ENCODE data around the gene TRPM2.

Gene TRPM2

DNA sequence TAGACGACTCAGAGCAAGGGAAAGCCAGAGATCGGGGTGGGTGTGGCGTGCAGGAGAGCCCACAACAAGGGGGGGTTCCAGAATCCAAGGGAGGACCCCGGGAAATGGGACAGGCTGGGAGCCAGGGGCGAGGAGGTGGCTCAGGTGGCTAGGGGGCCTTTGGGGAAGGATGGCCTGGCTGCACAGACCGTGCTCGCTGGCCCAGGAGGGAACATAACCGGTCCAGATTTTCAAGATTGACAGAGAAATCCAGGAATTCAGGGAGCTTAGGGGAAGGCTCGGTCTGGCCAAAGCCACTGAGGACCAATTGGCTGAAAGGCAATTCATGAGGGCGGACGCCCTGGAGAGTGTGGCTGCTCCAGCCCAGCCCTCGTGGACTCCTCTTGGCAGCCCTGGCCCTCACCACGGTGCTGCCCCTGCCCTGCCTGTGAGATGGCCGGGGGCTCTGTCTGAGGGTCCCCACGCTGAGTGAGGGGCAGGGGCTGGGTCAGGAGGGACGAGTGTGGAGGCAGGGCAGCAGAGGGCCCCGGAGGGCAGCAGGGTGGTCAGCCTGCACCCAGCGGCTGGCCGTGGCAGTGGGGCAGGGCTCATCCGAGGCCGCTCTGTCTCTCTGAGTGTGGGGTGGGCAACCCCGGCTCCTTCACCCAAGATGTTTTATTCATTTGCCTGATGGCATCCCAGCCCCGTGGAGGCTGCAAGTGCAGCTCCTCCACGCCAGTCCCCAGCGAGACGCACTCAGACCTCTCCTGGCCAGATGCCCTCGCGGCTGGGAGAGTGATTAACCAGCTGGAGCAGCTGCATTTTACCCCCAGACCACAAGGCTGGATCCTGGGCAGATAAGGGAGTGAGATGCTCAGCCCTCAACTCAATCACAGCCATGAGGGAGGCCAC is 96.3 kb downstream of the TRPM2 start:
- DNase-seq = no peak

DNA sequence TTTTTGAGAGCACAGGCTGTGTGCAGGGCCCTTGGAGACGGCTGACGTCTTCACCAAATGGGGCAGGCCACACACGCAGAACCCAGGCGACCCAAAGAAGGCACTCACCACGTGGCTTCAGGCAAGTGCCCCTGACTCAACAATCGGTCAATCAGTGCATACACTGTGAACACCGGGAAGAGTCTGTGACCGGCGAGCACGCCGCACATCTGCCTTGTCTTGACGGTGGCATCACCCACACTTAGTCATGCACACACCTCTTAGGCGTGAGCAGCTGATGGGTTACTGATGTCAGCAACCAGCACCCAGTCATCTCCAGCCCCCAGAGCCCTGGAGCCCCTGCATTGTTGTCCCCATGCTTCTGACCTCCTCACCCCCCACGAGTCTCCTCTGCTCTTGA is 97.0 kb downstream of the TRPM2 start:
- DNase-seq = no peak

DNA sequence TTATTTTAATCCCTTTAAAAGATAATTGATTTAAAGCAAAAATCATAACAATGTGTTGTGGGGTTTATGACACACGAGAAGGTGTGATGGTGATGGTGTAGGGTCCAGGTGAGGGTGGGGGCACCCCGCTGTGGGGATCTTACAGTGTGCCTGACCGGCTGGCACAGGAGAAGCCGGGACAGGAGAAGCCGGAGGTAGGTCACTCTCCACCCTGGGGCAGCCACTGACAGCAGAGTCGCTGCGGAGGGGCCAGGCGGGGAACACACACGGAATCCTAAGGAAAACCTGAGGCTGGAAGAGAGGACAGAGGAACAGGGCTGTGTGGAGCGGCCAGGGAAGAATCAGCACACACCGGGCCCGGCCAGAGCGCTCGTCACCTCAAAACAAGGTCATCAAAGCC is 97.6 kb downstream of the TRPM2 start:
- DNase-seq = no peak

DNA sequence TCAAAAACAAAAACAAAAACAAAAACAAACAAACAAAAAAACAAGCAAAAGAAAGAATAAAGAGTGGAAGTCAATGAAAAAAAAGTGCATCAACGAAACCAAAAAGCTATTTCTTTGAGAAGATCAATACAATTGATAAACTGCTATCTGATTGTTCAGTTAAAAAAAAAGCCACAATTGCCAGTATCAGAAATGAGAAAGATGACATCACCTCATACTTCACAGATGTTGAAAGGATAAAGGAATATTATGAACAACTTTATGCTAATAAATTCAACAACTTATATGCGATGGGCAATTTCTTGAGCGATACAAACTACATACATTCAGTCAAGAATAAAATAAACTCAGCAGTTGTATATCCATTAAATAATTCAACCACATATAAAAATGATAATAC is 99.7 kb downstream of the TRPM2 start:
- no peak for DNase-seq

DNA sequence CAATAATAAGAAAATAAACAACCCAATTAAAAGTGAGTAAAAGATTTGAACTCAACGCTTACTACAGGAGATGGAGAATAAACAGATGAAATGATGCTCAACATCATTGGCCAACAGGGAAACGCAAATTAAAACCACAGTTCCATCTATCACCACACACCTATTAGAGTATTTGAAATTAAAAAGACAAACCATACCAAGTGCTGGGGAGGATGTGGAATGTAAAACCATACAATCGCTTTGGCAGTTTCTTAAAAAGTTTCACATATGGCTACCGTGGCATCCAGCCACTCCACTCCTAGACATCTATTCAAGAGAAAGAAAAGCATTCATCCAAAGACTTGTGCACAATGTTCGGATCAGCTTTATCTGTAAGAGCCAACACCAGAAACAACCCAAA is 100.6 kb downstream of the TRPM2 start:
- DNase-seq = no peak

DNA sequence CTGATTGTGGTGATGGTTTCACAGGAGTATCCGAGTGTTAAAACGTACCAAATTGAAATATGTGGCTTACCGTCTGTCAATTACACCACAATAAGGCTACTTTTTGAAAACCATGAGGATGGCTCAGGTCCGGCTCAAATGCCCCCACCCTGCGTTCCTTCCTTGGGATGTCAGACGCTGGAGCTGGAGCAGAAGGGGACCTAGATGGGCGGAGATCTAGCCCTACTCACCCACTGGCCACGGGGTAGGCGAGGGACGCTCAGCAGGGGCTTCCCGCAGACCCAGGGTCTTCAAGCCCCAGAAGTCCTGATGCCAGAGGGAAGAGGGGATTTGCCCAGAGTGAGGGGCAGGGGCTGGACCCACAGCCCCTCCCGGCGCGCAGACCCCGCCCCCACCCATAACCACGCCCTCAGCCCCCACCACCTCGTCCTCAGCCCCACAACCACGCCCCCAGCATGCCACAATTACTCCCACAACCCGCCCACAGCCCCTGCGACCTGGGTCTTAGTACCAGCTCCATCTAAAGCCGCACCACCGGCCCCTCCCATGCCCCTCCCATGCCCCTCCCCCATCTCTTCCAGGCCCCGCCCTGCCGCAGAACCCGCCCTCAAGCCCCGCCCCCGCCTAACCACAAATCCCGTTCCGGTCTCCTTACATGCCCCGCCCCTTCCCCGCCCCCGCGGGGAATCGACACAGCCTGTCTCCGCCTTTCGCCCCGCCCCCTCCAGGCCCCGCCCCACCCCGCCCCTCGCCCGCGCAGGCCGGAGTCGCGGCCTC is 101.5 kb downstream of the TRPM2 start, which contains the start of gene LRRC3:
TSS of gene LRRC3 (plus strand) at position 764 of the 777 bp plus-strand sequence. CDS start 1,135 bp downstream, outside the sequence.
- peak; percentile 91 for DNase-seq

DNA sequence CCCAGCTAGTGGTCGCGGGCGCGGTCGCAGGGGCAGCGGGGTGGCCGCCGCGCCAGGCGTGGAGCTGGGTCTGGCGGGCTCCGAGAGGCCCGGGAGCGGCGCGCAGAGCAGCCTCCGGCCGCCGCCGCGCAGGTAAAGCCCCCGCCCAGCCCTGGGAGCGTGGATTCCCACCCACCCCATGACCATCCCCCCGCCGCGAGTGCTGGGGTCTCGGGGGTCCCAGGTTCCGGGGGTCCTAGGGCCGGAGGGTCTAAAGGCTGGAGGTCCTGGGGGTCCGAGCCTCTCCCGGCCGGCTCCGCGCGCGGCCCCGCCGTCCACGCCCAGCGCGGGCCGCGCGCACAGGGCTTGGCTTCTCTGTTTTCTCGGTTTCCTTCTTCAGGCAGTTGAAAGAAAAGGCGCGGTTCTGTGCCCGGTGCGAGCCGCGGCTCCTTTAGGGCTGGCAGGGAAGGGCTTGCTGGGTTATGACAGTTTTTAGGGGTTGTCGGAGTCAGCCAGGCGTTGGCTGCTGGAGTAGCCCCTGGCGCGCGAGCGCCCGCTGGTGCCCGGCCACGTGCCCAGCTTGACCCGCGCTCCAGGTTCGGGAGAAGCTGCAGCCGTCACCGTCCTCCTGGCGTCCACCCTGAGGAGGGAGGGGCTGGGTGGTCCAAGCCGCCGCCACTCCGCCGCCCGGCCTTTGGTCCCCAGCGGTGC is 102.2 kb downstream of the TRPM2 start:
- peak; percentile 53 for DNase-seq

DNA sequence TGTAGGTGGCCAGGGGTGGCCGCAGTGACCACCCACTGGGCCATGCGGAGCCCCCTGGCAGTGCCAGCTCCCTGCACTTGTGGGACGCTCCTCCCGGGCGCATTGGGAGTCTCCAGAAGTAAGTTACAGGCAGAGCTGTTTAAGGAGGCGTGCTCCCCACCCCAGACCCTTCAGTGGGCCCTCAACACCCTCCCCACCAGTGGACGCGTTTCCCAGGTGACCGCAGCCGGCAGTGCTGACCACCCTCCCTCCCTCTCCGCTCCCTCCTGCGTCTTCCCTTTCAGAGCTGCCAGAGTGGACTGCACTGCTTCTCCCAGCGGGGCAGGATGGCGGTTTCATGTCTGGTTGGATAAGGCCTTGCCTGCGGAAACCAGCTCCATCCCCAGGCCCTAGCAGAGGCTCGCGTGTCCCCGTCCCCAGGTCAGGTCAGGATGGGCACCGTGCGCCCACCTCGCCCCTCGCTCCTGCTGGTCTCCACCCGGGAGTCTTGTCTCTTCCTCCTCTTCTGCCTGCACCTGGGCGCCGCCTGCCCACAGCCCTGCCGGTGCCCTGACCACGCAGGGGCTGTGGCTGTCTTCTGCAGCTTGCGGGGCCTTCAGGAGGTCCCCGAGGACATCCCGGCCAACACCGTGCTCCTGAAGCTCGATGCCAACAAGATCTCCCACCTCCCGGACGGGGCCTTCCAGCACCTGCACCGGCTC is 102.9 kb downstream of the TRPM2 start:
- DNase-seq = no peak

DNA sequence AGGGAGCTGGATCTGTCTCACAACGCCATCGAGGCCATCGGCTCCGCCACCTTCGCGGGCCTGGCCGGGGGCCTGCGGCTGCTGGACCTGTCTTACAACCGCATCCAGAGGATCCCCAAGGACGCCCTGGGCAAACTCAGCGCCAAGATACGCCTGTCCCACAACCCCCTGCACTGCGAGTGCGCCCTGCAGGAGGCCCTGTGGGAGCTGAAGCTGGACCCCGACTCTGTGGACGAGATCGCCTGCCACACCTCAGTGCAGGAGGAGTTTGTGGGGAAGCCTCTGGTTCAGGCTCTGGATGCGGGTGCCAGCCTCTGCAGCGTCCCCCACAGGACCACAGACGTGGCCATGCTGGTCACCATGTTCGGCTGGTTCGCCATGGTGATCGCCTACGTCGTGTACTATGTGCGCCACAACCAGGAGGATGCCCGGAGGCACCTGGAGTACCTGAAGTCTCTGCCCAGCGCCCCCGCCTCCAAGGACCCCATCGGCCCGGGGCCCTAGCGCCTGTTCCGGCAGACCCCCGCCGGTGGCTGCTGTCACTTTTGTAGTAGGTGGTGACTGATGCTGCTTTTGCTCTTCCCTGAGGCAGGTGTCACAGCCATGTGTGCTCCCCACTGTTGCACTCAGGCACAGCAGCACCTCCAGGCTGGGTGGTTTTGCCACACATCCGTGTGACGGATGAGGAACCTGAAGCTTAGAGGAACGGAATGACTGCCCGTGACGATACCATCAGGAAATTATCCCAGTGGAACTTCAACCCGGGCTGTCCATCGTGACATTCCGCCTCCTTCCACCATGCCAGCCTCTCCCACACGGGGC is 103.7 kb downstream of the TRPM2 start:
- DNase-seq = no peak

DNA sequence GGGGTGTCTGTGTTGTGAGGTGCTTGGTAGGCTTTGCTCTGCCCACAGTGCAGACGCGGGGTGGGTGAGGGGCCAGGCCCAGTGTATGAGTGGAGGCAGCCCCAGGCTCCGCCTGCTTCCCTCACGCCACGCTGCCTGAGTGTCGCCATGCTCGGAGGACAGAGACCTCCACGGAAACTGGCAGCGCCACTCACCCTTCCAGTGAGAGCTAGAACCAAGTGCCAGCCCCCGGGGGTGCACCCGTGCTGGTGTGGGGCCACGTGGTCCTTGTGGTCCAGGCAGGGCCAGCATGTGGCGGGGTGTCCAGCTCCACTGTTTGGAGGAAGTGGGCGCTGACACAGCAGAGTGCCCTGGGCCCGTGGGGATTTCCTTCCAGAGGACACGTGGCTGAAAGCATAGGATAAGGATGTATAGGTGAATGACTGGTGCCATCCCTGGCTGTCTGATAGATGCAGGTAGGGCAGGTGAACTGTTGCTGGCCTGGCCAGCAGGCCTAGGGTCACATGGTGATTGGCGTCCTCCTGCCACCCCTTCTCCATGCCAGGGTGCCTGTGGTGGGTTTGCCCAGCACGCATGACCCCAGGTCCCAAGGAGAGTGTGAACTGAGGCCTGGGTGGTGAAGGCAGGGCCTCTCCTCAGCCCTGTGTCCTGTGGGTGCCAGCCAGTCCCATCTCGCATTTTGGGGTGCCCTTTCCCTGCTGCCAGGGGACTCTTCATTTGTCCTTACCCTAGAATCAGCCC is 105.7 kb downstream of the TRPM2 start:
- no peak for DNase-seq

DNA sequence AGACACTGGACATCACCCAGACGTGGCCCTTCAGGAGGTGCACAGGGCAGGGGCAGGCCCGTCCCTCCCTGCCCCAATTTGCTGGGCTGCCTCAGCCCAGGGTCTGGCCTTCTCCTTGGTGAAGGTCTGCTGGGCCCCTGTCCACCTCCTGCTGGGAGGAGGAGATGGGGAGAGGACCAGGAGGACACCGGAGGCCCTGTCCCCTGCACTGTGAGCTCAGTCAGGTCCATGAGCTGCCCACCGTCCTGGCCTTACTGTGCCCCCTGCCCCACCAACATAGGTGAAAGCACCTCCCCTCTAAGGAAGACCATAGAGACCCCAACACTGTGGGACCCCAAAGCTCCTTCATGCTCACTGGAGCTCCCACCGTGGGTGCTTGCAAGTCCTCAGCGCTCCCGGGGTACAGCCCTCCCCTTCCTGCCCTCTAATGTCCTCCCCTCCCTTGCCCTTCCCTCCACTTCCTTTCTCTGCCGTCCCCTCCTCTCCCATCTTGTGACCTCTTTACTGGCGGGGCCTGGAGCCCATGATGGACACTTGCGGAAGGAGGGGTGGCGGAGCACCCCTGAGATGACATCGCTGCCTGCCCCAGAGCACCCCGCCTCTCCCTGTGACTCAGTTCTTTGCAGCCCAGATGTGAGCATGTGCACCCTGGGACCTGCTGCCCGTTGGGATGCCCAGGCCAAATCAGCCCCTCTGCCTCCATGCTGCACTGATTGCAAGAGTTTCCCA is 106.5 kb downstream of the TRPM2 start:
- DNase-seq = no peak

DNA sequence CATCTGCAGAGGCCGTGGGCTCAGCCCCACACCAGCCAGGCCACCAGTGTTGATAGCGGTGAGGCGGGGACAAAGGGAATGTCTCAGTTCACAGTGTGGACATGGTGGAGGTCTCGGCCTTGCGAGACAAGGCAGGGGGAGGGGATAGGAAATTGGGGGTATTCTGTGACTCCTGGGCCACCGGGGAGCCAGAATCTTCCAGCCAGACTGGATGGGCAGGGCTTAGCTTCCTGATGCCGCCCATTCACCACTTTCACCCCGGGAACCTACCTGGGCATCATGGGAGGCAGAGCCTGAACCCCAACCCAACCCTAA is 107.0 kb downstream of the TRPM2 start:
- no peak for DNase-seq

DNA sequence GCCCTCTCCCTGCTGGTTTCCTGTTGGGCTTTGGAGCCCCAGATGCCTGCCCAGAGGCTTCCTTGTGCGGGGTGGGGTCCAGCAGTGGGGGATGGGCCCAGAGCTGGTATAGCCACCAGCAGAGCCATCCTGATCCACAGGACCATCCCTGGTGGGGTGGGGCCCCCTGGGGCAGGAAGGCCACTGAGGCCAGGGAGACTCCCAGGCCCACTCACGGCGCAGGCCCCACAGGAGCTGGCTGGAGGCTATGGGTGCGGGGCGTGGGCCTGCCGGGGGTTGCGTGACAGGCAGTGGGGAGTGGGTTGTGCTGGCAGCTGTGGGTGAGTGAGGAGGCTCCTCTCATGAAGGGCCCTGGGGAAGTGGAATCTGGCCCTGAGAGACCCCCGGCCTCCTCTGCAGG is 107.6 kb downstream of the TRPM2 start:
- DNase-seq = no peak

DNA sequence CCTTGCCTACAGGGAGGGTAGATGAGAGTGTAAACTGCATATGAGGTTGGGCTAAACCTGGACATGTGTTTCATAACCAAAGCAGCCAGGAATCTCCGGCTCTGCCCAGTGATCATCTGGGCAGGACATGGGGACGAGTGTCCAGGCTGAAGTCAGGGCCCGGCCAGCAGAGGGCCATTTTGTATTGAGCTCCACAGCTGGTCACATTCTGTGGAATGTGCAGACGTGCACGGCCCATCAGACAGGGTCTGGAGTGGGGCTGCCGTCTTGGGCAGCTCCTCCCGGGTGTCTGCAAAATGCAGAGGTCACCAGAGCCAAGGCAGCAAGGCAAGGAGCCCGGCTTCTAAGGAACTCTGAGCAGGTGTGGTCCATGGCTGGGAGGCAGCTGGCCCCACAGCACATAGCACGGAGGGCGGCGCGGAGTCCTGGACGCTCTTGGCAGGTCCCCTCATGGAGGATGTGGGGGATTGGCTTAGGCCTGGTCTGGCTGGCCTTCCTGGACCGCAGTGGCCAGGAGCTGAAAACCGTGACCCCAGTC is 108.1 kb downstream of the TRPM2 start:
- DNase-seq = no peak

DNA sequence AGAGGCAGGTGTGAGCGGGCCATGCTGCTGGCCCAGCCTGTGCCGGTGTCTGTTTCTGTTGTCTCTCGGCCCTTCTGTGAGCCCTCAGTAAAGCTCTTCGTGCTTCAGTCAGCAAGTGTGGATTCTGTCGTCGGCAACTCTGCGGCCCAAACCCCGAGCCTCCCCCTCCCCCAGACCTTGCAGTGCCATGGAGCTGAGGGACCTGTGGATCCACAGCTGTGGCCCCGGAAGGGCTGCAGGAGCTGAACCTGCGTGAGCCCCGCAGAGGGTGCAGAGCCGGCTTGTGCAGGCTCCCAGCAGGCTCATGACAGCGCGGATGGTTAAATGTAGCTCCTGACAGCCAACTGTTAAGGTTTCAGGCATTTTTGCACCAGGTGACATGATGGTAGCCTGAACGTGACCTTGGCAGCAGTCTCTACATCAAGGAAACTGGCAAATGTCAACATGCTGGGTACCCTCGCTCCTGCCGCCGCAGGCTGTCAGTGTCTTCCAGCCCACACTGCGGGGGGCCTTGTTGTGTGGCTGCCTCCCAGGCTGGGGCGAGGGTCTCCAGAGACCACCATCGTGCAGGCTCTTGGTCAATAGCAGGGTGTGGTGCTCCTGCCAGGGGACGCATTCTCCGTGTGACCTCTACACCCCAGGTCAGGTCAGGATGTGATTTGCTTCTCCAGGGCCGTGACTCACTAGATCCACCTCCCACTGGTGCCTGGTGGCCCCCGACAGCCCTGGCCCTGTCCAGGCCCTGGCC is 108.8 kb downstream of the TRPM2 start:
- DNase-seq = no peak

DNA sequence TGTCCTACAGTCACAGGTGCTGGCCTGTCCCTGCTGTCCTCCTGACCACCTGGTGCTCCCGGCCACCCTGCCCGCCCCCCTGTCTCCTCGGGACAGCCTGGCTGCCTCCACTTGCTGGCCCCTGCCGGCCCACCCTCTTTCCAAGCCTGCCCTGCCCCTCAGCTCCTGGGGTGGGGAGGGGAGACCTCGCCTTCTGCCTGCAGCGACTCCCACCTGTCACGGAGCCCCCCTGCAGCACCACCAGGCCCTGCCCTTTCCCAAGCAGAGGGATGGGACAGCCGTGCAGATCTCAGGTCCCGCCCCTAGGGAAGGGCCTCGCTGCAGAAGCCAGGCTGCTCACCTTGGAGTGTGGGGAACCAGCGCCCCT is 109.4 kb downstream of the TRPM2 start:
- DNase-seq = no peak

DNA sequence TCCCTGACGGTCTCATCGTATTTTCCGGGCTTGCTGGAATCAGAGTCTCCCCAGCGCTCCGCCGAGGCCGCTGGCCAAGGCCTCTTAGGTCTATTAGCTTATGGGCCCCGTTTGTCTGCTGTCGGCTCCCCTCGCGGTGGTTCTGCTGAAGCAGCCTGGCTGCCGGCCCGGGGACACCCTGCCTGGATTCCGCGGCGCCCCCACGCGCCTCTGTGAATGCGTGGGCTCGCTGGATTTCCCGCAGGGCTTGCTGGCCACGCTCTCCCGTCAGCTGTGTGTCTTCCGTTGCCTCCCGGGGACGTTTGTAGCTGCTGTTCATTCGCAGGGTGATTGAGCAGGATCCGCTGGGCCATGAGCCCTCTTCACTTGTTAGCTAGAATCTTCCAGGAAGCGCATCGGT is 110.3 kb downstream of the TRPM2 start:
- DNase-seq = no peak

DNA sequence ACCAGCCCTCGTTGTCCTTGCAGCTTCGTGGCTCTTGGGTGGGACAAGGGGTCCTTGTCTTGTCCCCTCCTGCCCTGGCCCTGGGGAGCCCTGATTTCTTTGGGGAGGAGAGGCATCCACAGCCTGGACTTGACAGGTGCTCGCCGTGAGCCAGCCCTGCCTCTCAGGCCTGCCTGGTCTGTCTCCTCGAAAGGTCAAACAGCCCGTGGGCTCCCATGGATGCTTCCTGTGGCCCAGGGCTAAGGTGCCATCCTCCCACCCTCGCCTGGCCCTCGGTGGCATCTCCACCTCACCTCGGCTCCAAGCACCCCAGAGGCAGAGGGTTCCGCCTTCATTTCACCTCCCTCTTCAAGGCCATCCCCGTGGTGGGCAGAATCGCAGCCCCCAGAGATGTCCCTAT is 110.9 kb downstream of the TRPM2 start:
- no peak for DNase-seq

DNA sequence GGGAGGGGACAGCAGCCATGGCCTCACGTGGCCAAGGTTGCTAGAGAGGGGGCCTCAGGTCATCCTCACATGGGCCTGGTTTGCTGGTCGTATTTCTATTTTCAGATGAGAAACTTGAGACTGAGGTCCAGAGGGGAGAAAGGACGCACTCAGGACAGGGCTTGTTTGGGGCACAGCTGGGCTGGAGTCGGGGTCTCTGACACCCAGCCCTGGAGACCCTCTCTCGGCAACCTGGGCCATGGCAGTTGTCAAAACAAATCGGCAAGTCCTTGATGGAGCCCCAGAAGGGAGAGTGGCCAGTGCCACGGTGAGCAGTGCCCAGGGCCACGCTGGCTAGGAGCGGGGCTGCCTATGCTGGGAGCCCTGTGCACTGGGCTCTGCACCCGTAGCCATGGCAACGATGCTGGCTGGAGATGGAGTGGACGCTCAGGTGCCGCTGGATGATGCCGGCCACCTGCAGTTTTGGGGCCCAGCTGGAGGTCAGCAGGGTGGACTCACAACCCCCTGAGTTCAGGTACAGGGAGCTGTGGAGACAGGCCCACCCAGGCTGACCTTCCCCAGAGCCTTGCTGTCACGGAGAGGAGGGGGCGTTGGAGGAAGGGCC is 113.0 kb downstream of the TRPM2 start:
- no peak for DNase-seq

Data from activated CD4-positive, alpha-beta T cell treated with anti-CD3 and anti-CD28 coated beads for 48 hours (primary cell).